ENCODE data around the gene LACTB. TPM values are rescaled to one million over a fixed set of nuclear protein-coding genes. Genes with fewer than 3 reads are reported as not detected.

The LACTB gene
- total RNA-seq, 1 donor from 2014 or later, result 27.4 TPM

- Histone ChIP-seq H3K27ac (replicated peaks) (no peak overlapping the region), H3K27me3 (ENCODE audit: low read depth) (no peaks in the 10 kb centered on the region), H3K36me3 (no peaks in the 10 kb centered on the region), H3K4me1 (no peaks in the 10 kb centered on the region), H3K4me3 (no peak overlapping the region), H3K9me3 (replicated peaks) (no peaks in the 10 kb centered on the region)
- TF ChIP-seq, protein P1, sequence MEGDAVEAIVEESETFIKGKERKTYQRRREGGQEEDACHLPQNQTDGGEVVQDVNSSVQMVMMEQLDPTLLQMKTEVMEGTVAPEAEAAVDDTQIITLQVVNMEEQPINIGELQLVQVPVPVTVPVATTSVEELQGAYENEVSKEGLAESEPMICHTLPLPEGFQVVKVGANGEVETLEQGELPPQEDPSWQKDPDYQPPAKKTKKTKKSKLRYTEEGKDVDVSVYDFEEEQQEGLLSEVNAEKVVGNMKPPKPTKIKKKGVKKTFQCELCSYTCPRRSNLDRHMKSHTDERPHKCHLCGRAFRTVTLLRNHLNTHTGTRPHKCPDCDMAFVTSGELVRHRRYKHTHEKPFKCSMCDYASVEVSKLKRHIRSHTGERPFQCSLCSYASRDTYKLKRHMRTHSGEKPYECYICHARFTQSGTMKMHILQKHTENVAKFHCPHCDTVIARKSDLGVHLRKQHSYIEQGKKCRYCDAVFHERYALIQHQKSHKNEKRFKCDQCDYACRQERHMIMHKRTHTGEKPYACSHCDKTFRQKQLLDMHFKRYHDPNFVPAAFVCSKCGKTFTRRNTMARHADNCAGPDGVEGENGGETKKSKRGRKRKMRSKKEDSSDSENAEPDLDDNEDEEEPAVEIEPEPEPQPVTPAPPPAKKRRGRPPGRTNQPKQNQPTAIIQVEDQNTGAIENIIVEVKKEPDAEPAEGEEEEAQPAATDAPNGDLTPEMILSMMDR (IDR thresholded peaks at IDR 0.05; ENCODE audit: borderline replicate concordance), result no peak
- DNase-seq, result no peak
- intact Hi-C loops (cut with micrococcal nuclease), result no loop called here
These were observed 12.2 kb upstream of the LACTB start for GRCh38 chr15:63109498-63109897.

DNA sequence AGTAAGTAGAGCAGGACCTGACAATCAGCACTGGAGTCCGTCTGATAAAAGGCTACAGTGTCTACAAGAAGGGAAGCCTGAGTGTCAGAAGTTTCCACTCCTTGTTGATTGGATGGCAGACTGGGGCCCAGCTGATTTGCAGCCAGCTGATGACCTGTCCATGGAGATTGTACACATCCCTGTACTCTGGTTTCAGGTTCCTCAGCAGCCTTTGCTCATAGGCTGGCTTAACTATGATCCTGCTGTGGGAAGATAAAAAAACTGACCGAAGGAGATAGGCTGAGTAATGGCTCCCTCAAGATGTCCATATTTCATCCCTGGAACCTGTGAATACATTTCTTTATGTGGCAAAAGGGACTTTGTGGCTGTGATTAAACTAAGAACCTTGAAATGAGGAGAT lies 11.7 kb upstream of the LACTB start:
- Histone ChIP-seq H3K4me1 (no peaks in the 10 kb centered on the region), H3K4me3 (no peak overlapping the region), H3K36me3 (no peaks in the 10 kb centered on the region), H3K27me3 (ENCODE audit: low read depth) (no peaks in the 10 kb centered on the region), H3K9me3 (replicated peaks) (no peaks in the 10 kb centered on the region), H3K27ac (replicated peaks) (no peak overlapping the region)
- TF ChIP-seq, protein P1 (IDR thresholded peaks at IDR 0.05; ENCODE audit: borderline replicate concordance), result no peak
- DNase-seq, result no peak
- intact Hi-C loops (cut with micrococcal nuclease), result no loop called here

DNA sequence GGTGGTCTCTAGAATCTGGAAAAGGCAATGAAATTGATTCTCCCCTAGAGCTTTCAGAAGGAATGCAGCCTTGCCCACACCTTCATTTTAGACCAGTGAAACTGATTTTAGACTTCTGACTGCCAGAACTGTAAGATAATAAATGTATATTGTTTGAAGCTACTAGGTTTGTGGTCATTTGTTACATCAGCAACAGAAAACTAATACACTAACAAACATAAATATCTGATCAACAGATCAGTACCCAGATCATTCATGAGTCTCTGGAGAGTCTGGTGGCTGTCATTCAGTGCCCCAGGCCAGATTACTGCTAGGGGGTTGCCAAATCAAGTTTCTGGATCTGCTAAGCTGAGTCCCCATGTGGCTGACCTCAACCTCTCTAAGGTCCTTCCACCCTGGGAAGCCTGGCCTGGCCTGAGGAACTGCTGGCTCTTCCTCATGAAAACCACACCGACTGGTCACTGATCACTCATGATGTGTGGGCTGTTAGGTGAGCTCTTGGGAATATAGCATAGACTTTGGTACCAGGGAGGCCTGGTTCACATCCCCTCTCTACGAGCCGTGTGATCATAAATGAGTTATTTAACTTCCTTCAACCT lies 11.1 kb upstream of the LACTB start:
- no peak overlapping the region for H3K4me3 ChIP-seq
- TF ChIP-seq, protein P1 (IDR thresholded peaks at IDR 0.05; ENCODE audit: borderline replicate concordance), result no peak
- no peaks in the 10 kb centered on the region for H3K9me3 ChIP-seq (replicated peaks)
- no peak overlapping the region for H3K27ac ChIP-seq (replicated peaks)
- H3K27me3 ChIP-seq (ENCODE audit: low read depth), result no peaks in the 10 kb centered on the region
- no peaks in the 10 kb centered on the region for H3K36me3 ChIP-seq
- DNase-seq, result no peak
- intact Hi-C loops (cut with micrococcal nuclease), result no loop called here
- no peaks in the 10 kb centered on the region for H3K4me1 ChIP-seq

- H3K27me3 ChIP-seq (ENCODE audit: low read depth), result no peaks in the 10 kb centered on the region
- H3K9me3 ChIP-seq (replicated peaks), result no peaks in the 10 kb centered on the region
- TF ChIP-seq, protein P1 (IDR thresholded peaks at IDR 0.05; ENCODE audit: borderline replicate concordance), result no peak
- no peaks in the 10 kb centered on the region for H3K36me3 ChIP-seq
- H3K27ac ChIP-seq (replicated peaks), result no peak overlapping the region
- no peaks in the 10 kb centered on the region for H3K4me1 ChIP-seq
- intact Hi-C loops (cut with micrococcal nuclease), result no loop called here
- no peak for DNase-seq
- no peak overlapping the region for H3K4me3 ChIP-seq
These were observed 10.2 kb upstream of the LACTB start for GRCh38 chr15:63111481-63111880.

- DNase-seq, result no peak
- Histone ChIP-seq H3K9me3 (replicated peaks) (no peaks in the 10 kb centered on the region), H3K36me3 (no peaks in the 10 kb centered on the region), H3K4me1 (no peaks in the 10 kb centered on the region), H3K4me3 (no peak overlapping the region), H3K27ac (replicated peaks) (no peak overlapping the region), H3K27me3 (ENCODE audit: low read depth) (no peaks in the 10 kb centered on the region)
- TF ChIP-seq, protein P1 (IDR thresholded peaks at IDR 0.05; ENCODE audit: borderline replicate concordance), result no peak
- intact Hi-C loops (cut with micrococcal nuclease), result no loop called here
These were observed 8.8 kb upstream of the LACTB start for GRCh38 chr15:63112871-63113270.

Data from left ventricle myocardium inferior (tissue), 1 donor.